DOHH2 (cell line): ENCODE data around the gene MAB21L3.

Experiments
- EZH2phosphoT487 ChIP-seq: fragments of 200-600 bp; sonication (generic); IDR thresholded peaks from 2 replicates; pipeline ENCODE4 v1.6.1; 2017; ENCODE audit warnings: borderline replicate concordance, mild to moderate bottlenecking, antibody characterized with exemption, low read length, moderate library complexity, mixed read lengths
- TF ChIP-seq, protein P1 (sequence below): fragments of 200-600 bp; sonication (generic); IDR thresholded peaks from one replicate; pipeline ENCODE4 v1.5.1; 2014; ENCODE audit warnings: antibody characterized with exemption, mild to moderate bottlenecking, low read depth, low read length; ENCODE audit not compliant: poor library complexity, severe bottlenecking

DNA sequence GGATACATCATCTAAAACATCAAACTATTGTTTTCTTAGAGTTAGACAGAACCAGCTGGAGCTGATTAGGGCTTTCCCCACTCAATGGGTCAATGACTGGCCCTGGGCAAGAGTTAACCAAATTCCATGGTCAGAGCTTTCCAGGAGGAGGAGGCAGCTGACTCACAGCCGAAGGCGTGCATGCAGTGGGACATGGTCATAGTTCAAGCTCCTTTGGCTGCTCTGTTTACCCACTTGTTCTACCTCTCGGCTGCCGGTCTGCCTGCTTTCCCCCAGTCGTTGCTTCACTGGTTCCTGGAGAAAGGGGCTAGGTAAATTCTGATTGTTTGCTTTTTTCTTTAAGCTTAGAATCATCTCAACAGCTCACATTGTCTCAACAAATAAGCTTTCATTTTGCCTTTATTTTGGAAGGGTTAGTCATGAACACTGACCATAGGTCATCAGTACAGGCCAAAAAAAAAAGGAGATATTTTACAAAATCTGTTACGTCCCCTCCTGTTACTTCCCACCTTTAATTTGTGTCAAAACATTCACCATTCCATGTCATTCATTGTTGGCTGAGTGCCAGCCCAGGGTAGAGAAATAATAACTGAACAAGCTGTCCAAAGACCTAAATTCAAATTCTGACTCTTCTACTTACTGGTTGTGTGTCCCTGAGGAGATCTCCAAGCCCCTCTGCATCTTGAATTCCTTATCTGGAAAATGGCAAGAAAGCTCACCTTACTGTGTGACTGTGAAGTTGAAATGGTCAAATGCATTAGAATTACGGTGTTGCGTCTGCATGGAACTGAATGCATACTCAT is 12.0 kb downstream of the MAB21L3 start:
- TF ChIP-seq, protein P1, sequence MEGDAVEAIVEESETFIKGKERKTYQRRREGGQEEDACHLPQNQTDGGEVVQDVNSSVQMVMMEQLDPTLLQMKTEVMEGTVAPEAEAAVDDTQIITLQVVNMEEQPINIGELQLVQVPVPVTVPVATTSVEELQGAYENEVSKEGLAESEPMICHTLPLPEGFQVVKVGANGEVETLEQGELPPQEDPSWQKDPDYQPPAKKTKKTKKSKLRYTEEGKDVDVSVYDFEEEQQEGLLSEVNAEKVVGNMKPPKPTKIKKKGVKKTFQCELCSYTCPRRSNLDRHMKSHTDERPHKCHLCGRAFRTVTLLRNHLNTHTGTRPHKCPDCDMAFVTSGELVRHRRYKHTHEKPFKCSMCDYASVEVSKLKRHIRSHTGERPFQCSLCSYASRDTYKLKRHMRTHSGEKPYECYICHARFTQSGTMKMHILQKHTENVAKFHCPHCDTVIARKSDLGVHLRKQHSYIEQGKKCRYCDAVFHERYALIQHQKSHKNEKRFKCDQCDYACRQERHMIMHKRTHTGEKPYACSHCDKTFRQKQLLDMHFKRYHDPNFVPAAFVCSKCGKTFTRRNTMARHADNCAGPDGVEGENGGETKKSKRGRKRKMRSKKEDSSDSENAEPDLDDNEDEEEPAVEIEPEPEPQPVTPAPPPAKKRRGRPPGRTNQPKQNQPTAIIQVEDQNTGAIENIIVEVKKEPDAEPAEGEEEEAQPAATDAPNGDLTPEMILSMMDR: no peak
- no peak for TF ChIP-seq EZH2phosphoT487
